IMR-90 (cell line): ENCODE measurements around the gene NR6A1. TPM values are rescaled to one million over a fixed set of nuclear protein-coding genes. Genes with fewer than 3 reads are reported as not detected.

ENCODE experiments used
- ATAC-seq: fragments of 200-7000 bp; cut with Tn5 transposase; 2 replicates; pipeline ENCODE4 v1.9.1; 2020; ENCODE audit warnings: low read depth, mild to moderate bottlenecking, moderate library complexity
- BruUV-seq: library from RNA; stranded (reverse); fragments of 400-500 nt; replicated peaks from 2 replicates; lab custom pipeline; 2021; lab: Mats Ljungman, UMichigan
- CTCF ChIA-PET: fragments of 300-600 bp; formaldehyde crosslinking; extraction: SDS; loops from one replicate; lab custom pipeline; 2021; ENCODE audit warnings: antibody characterized with exemption; lab: Yijun Ruan, JAX
- POLR2A ChIA-PET: fragments of 300-600 bp; sonication (Branson Sonifier 250); formaldehyde crosslinking; loops from one replicate; lab custom pipeline; 2022; ENCODE audit warnings: antibody characterized with exemption; ENCODE audit not compliant: unreplicated experiment; lab: Charles Lee
- DNase-seq: peaks from one replicate; pipeline ENCODE4 v3.0.0; 2013
- H2AFZ ChIP-seq: replicated peaks from 2 replicates; pipeline ENCODE3; 2013; ENCODE audit warnings: low read length, mild to moderate bottlenecking; ENCODE audit not compliant: poor library complexity
- H2AK5ac ChIP-seq: 2 replicates; pipeline ENCODE4 v1.6.1; 2013; ENCODE audit warnings: low read depth, low read length, inconsistent platforms
- H2AK9ac ChIP-seq: replicated peaks from 2 replicates; pipeline ENCODE3; 2013; ENCODE audit warnings: mild to moderate bottlenecking, low read depth, low read length, moderate library complexity; ENCODE audit not compliant: poor library complexity
- H2BK120ac ChIP-seq: 2 replicates; pipeline ENCODE4 v1.6.1; 2013; ENCODE audit warnings: low read depth, low read length, inconsistent platforms
- H2BK15ac ChIP-seq: 3 replicates; pipeline ENCODE4 v1.6.1; 2013; ENCODE audit warnings: low read depth, low read length, inconsistent platforms
- H2BK20ac ChIP-seq: 2 replicates; pipeline ENCODE4 v1.6.1; 2013; ENCODE audit warnings: low read depth, mild to moderate bottlenecking, inconsistent platforms, low read length, moderate library complexity
- H2BK5ac ChIP-seq: 2 replicates; pipeline ENCODE4 v1.6.1; 2013; ENCODE audit warnings: mild to moderate bottlenecking, low read depth, low read length, inconsistent platforms; ENCODE audit not compliant: poor library complexity, severe bottlenecking
- H3K14ac ChIP-seq: replicated peaks from 2 replicates; pipeline ENCODE4 v1.6.1; 2013; ENCODE audit warnings: low read depth, low read length, inconsistent platforms
- H3K18ac ChIP-seq: 2 replicates; pipeline ENCODE4 v1.6.1; 2013; ENCODE audit warnings: low read depth, low read length, control low read depth
- H3K23ac ChIP-seq: 2 replicates; pipeline ENCODE4 v1.6.1; 2013; ENCODE audit warnings: low read depth, low read length, inconsistent platforms
- H3K27ac ChIP-seq: 2 replicates; pipeline ENCODE4 v1.5.1; 2013; ENCODE audit warnings: mild to moderate bottlenecking, control low read depth, low read length; ENCODE audit not compliant: insufficient read depth
- H3K27me3 ChIP-seq: 2 replicates; pipeline ENCODE4 v1.6.1; 2013; ENCODE audit warnings: low read length; ENCODE audit not compliant: control insufficient read depth, insufficient read depth
- H3K36me3 ChIP-seq: 2 replicates; pipeline ENCODE4 v1.6.1; 2013; ENCODE audit warnings: low read length, mixed read lengths; ENCODE audit not compliant: control insufficient read depth, insufficient read depth
- H3K4ac ChIP-seq: 2 replicates; pipeline ENCODE4 v1.6.1; 2013; ENCODE audit warnings: low read depth, low read length, inconsistent platforms
- H3K4me1 ChIP-seq: 2 replicates; pipeline ENCODE4 v1.6.1; 2013; ENCODE audit warnings: low read length, mixed read lengths; ENCODE audit not compliant: control insufficient read depth, insufficient read depth
- H3K4me2 ChIP-seq: 2 replicates; pipeline ENCODE4 v1.6.1; 2013; ENCODE audit warnings: low read depth, mild to moderate bottlenecking, control low read depth, low read length, moderate library complexity
- H3K4me3 ChIP-seq: 2 replicates; pipeline ENCODE4 v1.5.1; 2013; ENCODE audit warnings: low read depth, mild to moderate bottlenecking, control low read depth, low read length, moderate library complexity; ENCODE audit not compliant: insufficient read depth
- H3K56ac ChIP-seq: 2 replicates; pipeline ENCODE4 v1.6.1; 2013; ENCODE audit warnings: low read length, inconsistent platforms; ENCODE audit not compliant: insufficient read depth; ENCODE audit errors: extremely low read depth
- H3K79me1 ChIP-seq, 2 experiments: 2 replicates each; pipeline ENCODE4 v1.6.1; 2013; ENCODE audit warnings: low read length in 2 of 2, inconsistent platforms in 1 of 2, low read depth in 1 of 2
- H3K9ac ChIP-seq: 2 replicates; pipeline ENCODE4 v1.6.1; 2013; ENCODE audit warnings: low read depth, low read length, control low read depth
- H3K9me1 ChIP-seq: 2 replicates; pipeline ENCODE4 v1.6.1; 2013; ENCODE audit warnings: low read length, inconsistent platforms; ENCODE audit not compliant: insufficient read depth
- H3K9me3 ChIP-seq: 2 replicates; pipeline ENCODE4 v1.6.1; 2013; ENCODE audit warnings: low read length; ENCODE audit not compliant: control insufficient read depth, insufficient read depth
- H4K20me1 ChIP-seq: 2 replicates; pipeline ENCODE4 v1.6.1; 2013; ENCODE audit warnings: low read length, inconsistent platforms; ENCODE audit not compliant: insufficient read depth
- H4K5ac ChIP-seq: 2 replicates; pipeline ENCODE4 v1.6.1; 2013; ENCODE audit warnings: mild to moderate bottlenecking, low read depth, low read length, control low read depth
- H4K8ac ChIP-seq, 2 experiments: 2 replicates each; pipeline ENCODE4 v1.6.1; 2013; ENCODE audit warnings: low read depth in 2 of 2, low read length in 2 of 2, control low read depth in 1 of 2, inconsistent platforms in 1 of 2
- H4K91ac ChIP-seq: 2 replicates; pipeline ENCODE4 v1.6.1; 2013; ENCODE audit warnings: low read depth, low read length, inconsistent platforms; ENCODE audit not compliant: insufficient read depth
- POLR2A ChIP-seq: IDR thresholded peaks from 2 replicates; pipeline ENCODE4 v1.6.1; 2012; ENCODE audit warnings: mild to moderate bottlenecking, low read depth, low read length
- RCOR1 ChIP-seq: IDR thresholded peaks from 2 replicates; pipeline ENCODE4 v1.6.1; 2012; ENCODE audit warnings: mild to moderate bottlenecking, low read length, improper control_type of control experiment; ENCODE audit not compliant: insufficient replicate concordance
- SMC3 ChIP-seq: fragments of 150-350 bp; IDR thresholded peaks from 2 replicates; pipeline ENCODE4 v1.6.1; 2016; ENCODE audit warnings: low read depth, mild to moderate bottlenecking, antibody characterized with exemption, low read length, moderate library complexity
- WGBS, 2 experiments: methylation state at CpG; one replicate each; pipeline versions ENCODE4 v1.1.5 to v1.1.7; 2013; ENCODE audit warnings: missing lambda C conversion rate in 2 of 2; ENCODE audit not compliant: insufficient read length in 1 of 2; ENCODE audit errors: extremely low coverage in 2 of 2; 5-methylcytosine and 5-hydroxymethylcytosine counted together
- dilution Hi-C: fragments of 300-500 bp; cut with HindIII; formaldehyde crosslinking; loops from one replicate; pipeline ENCODE4 v1.14.3; 2018; ENCODE audit warnings: low sequenced_read_pairs; ENCODE audit not compliant: unreplicated experiment
- in situ Hi-C: fragments of 300-500 bp; cut with MboI; formaldehyde crosslinking; loops from 3 replicates; pipeline ENCODE4 v1.14.3; 2019; ENCODE audit warnings: low sequenced_read_pairs, inconsistent platforms, mixed read lengths
- intact Hi-C: fragments of 100-400 bp; cut with micrococcal nuclease; formaldehyde crosslinking; loops from 2 replicates; pipeline ENCODE4 v1.10.0; 2022
- polyA plus RNA-seq, 3 experiments: library from polyadenylated mRNA; depleted of rRNA; stranded (reverse); fragments of >200 nt; gene quantifications; 2 replicates each; pipeline ENCODE4 v1.2.3, GENCODE V29; 2012; ENCODE audit warnings: low replicate concordance in 1 of 3
- total RNA-seq: library from RNA; depleted of rRNA; stranded (reverse); fragments of >200 nt; gene quantifications from 2 replicates; pipeline ENCODE4 v1.2.3, GENCODE V29; 2012
- TF ChIP-seq, protein P1 (sequence below): conservative IDR thresholded peaks from 2 replicates; pipeline ENCODE4 v1.5.1; 2012; ENCODE audit warnings: mild to moderate bottlenecking, low read depth, low read length, improper control_type of control experiment

Gene NR6A1
- total and polyA plus RNA-seq, 2 of the 4 experiments (the other 2 are of a cell fraction): 0.14 to 0.36 TPM

DNA sequence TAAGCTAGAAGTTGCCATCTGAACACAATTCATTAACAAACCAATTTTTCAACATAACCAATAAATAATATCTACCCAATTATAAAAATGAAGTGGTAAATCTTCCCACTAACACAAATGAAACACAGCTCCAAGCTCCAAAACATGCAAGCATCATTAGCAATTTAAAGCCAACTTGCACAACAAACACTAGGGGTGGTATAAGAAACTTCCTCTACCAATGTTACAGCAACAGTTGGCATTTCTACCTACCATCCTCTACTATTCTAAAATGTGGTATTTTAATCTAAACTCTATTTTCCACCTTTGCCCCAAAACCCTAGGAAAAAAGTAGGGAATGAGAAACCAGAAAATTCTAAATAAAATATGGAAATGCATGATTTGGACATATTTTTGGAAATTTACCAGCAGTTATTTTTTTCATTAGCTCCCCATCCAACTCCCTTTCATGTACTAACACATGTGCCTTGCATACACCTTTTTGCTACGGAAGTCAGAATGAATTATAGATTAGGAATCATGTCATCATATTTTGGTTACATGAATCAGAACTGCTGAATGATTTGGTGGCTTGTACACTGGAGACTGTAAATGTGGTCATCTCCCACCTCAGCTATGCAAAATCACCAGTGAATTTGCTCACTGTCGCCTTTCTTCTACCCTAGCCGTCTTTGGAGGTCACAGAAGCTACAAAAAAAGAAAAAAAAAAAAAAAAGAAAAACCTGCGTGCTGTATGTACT is 4.1 kb downstream of the NR6A1 start:
- DNase-seq (no peak), ATAC-seq (no peak)
- WGBS, 2 experiments: no CpG with 5 or more reads among the region's 4 CpGs
- no peak overlapping the region for H2AK5ac ChIP-seq
- no peak overlapping the region for H3K4me3 ChIP-seq
- no peaks in the 10 kb centered on the region for H3K9me3 ChIP-seq
- peaks cover 12% of the 10 kb centered on the region for H4K20me1 ChIP-seq
- no peak overlapping the region for H2AK9ac ChIP-seq
- H2AFZ ChIP-seq: no peak overlapping the region
- no peak overlapping the region for H4K5ac ChIP-seq
- H3K27me3 ChIP-seq: peaks cover 71% of the 10 kb centered on the region
- intact Hi-C loops (no loop called here), dilution Hi-C loops (no loop called here), in situ Hi-C loops (no loop called here)
- ChIA-PET POLR2A (interaction anchor here (0.6 kb wide), 1 partner anchor 398 kb away, joined by 12 read pairs; no protein-coding TSS in a partner anchor), CTCF (interaction anchor here (0.6 to 2.9 kb wide), 4 partner anchors 73 to 350 kb away, joined by 3 to 10 read pairs (median 4); partner anchors contain the start of gene WDR38)
- no peak overlapping the region for H3K27ac ChIP-seq
- H3K14ac ChIP-seq: no peak overlapping the region
- H2BK120ac ChIP-seq: no peak overlapping the region
- H3K4me2 ChIP-seq: no peak overlapping the region
- H3K9ac ChIP-seq: no peak overlapping the region
- H4K91ac ChIP-seq: no peak overlapping the region
- H3K4me1 ChIP-seq: peaks cover 2% of the 10 kb centered on the region; the same call in 1 of the 2 replicates
- no peak overlapping the region for H3K18ac ChIP-seq
- no peak overlapping the region for H3K4ac ChIP-seq
- no peaks in the 10 kb centered on the region for H3K79me1 ChIP-seq
- no TSS peak for BruUV-seq
- no peak overlapping the region for H3K56ac ChIP-seq
- no peak overlapping the region for H3K23ac ChIP-seq
- H2BK20ac ChIP-seq: no peak overlapping the region
- H3K9me1 ChIP-seq: no peaks in the 10 kb centered on the region
- H4K8ac ChIP-seq: no peak overlapping the region
- no peak overlapping the region for H2BK5ac ChIP-seq
- H2BK15ac ChIP-seq: no peak overlapping the region
- no peaks in the 10 kb centered on the region for H3K36me3 ChIP-seq
- no peak for TF ChIP-seq POLR2A
- TF ChIP-seq SMC3: no peak
- no peak for TF ChIP-seq RCOR1
- TF ChIP-seq, protein P1, sequence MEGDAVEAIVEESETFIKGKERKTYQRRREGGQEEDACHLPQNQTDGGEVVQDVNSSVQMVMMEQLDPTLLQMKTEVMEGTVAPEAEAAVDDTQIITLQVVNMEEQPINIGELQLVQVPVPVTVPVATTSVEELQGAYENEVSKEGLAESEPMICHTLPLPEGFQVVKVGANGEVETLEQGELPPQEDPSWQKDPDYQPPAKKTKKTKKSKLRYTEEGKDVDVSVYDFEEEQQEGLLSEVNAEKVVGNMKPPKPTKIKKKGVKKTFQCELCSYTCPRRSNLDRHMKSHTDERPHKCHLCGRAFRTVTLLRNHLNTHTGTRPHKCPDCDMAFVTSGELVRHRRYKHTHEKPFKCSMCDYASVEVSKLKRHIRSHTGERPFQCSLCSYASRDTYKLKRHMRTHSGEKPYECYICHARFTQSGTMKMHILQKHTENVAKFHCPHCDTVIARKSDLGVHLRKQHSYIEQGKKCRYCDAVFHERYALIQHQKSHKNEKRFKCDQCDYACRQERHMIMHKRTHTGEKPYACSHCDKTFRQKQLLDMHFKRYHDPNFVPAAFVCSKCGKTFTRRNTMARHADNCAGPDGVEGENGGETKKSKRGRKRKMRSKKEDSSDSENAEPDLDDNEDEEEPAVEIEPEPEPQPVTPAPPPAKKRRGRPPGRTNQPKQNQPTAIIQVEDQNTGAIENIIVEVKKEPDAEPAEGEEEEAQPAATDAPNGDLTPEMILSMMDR: no peak
